IPS-18c (cell line): ENCODE data around the gene BABAM1.

Source experiments
- H3K4me3 ChIP-seq: 2 replicates; pipeline ENCODE4 v1.7.0; 2013; ENCODE audit warnings: low read depth, mild to moderate bottlenecking, low read length, moderate library complexity; ENCODE audit not compliant: insufficient read depth
- H3K9me3 ChIP-seq: one replicate; pipeline ENCODE4 v1.6.1; 2013; ENCODE audit warnings: mild to moderate bottlenecking, low read length, moderate library complexity; ENCODE audit not compliant: control insufficient read depth, insufficient read depth

BABAM1 gene

DNA sequence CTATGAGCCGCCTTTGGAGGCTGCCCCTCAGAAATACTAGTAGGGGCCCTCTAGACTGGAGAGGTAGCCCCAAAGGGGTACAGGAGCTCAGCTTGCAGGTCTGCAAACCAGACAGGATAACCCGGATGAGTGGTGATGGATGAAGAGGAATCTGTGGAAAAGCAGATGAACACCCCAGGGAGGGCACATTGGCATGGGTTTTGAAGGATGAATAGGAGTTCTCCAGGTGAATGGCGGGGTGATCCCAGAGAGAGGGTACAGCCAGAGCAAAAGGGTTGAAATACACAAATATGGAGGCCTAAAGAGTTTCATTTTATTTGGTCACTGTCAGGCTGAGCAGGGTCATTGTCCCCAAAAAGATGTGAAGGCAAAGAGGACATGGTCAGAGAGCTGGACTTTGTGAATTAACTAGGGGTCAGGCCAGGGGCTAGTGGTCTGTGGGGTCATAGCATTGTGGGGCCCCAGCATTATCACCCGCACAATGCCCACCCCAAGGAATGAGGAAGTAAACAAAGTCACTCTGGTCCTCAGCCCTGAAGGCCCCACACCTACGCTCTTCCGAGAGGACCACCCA lies 26.3 kb upstream of the BABAM1 start:
- Histone ChIP-seq H3K4me3 (no peak overlapping the region), H3K9me3 (no peaks in the 10 kb centered on the region)

DNA sequence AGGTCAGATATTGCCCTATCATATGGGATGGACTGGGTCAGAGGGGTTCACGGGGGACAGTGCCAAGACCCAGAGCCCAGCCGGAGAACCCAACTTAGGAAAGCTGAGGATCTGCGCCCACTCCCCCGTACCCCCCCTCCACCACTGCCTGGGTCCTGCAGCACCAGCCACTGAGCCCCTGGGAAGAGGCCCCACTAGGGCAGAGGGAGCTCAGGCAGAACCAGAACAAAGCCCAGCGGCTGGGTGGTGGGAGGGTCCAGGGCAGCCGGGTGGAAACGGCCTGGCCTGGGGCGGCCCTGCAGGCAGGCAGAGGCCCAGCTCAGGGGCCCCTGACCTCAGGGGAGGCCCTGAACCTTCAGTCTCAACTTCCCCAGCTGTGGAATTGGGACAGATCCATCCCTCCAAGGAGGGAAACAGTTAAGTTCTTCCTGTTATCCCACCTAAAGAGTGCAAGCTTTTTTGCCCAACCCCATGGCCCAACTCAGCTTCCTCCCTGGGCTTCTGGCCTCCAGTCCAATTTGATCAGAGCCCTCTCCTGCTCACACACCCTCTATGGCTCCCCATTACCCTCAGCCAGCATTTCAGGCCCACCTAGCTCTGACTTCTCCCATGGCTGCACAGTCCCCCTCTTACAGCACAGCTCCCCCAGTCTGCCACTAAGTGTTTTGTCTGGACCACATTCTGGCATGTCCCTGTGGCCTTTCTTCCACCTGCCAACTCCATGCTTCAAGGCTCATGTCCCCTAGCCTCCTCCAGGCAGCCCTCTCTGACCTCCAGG lies 24.6 kb upstream of the BABAM1 start:
- Histone ChIP-seq H3K4me3 (no peak overlapping the region), H3K9me3 (no peaks in the 10 kb centered on the region)

DNA sequence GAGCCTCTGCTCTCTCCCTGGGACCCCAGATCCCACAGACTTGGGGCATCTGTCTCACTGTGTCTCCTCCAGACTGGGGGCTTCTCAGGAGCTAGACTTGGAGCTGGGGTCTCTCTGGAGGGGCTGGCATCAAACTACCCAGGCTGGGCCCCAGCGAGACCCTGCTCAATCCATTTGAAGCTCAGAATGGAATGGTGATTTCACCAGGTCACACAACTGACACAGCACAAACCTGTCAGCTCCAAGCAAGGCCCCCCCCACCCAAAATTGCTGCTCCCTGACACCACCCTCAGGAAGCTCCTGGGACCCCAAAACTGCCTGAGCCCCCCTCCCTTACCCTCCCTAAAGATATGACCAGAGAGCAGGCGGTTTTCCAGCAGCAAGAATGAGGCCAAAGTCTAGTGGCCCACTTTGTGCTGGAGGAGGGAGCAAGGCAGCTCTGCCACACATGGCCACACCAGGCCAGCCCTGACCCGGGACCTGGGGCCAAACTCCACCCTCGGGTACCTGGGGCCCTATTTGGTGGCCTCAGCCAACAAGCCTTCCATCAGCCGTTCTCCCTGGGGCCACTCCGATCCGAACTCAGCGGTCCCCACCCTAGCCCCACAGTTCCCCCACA lies 23.9 kb upstream of the BABAM1 start:
- peak overlapping the region; percentile 74 for H3K4me3 ChIP-seq
- no peaks in the 10 kb centered on the region for H3K9me3 ChIP-seq

DNA sequence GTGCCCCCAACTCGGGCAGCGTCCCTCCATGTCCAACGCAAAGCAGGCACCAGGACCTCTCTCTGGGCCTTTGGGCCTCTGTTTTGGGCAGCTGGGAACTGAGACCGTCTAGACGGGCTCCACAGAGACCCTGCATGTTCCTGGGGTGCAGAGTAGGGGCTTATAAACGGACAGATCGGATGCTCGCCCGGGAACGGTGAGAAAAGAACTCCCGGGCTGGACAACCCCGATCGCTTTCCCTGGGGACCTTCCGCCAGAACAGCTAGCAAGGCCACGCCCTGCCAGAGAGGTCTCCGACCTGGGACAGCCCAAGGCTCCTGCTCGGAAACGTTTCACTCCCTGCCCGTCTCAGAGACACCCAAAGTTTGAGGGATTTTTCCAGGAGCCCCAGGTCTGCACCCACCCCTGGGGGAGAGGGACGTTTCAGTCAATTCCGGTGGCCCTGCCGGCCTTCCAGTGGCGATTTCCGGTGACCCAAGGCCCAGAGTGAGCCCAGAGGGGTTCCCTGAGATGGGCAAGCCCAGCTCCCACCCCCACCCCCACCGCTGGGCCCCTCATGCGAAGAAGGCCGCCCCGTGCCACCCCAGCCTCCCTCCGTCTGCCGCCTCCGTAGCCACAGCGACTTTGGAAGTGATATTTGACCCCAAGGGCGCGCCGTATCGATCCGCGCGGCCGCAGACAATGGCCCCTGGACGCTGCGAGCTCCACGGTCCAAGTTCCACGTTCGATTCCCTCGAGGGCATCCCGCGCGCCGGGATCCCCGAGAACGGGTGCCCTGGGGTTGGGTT lies 23.2 kb upstream of the BABAM1 start:
- peak overlapping the region; percentile 74 for H3K4me3 ChIP-seq
- no peaks in the 10 kb centered on the region for H3K9me3 ChIP-seq

DNA sequence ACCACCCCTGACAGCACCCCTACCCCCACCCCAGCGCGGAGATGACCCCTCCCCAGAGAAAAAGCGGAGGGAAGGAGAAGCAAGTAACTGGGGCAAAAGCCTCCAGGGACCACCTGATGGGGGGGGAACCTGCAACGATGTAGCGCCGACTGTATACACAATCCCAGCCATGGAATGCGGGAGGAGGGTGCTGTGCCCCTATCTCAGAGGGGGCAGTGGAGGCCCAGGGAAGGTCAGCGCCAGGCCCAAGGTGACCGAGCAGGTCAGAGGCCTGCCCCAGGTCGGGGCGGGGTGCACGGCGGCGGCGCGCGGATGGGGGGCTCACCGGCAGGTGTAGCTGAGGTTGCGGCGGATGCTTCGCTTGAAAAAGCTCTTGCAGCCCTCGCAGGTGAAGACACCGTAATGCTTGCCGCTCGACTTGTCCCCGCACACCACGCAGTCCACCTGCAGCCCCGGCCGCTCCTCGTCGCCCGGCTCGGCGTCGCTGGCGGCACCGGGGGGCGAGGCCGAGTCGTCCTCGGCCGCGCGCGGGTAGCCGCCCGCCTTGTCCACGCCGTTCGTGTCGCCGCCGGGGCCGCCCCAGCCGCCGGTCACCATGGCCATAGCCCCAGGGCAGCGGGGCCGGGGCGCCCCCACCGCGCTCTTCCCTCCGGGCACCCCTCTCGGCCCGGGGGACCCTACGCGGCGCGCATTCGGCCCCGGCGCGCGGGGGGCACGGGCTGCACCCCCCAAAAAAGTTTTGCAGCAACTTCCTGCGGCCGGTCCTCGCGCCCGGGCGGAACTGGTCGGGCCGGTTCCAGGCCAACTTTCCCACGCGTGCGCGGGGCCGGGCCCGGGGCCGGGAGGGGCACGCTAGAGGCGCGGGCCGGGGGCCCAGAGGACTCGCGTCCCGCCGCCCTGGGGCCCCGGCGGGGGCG lies 22.4 kb upstream of the BABAM1 start:
- no peaks in the 10 kb centered on the region for H3K9me3 ChIP-seq
- peak overlapping the region; percentile 74 for H3K4me3 ChIP-seq

DNA sequence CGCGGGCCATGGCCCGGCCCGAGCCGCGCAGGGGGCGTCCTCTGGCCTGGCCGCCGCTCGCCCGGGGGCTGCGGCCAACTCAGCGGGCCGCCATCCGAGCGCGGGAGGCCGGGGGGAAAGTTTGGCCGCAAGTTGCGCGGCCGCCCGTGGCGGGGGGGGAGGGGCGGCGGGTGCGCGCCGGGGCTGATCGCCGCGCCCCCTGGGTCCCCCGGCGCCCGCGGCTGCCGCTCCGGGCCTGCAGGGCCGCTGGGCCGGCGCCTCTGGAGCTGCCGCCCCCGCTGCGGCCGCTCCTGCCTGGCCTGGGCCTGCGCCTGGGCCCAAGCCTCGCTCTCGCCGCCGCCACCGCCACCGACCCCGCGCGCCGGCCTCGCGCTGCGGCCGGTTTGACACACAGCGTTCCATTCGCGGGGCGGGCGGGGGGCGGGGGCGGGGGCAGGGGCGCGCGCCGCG lies 21.7 kb upstream of the BABAM1 start, which contains the start of gene NR2F6:
Gene NR2F6, minus strand, starts transcription at position 385 of the 450 bp plus-strand sequence. CDS start 699 bp downstream, outside the sequence.
- no peaks in the 10 kb centered on the region for H3K9me3 ChIP-seq
- H3K4me3 ChIP-seq, result peak within 1 kb of the TSS; percentile 74

DNA sequence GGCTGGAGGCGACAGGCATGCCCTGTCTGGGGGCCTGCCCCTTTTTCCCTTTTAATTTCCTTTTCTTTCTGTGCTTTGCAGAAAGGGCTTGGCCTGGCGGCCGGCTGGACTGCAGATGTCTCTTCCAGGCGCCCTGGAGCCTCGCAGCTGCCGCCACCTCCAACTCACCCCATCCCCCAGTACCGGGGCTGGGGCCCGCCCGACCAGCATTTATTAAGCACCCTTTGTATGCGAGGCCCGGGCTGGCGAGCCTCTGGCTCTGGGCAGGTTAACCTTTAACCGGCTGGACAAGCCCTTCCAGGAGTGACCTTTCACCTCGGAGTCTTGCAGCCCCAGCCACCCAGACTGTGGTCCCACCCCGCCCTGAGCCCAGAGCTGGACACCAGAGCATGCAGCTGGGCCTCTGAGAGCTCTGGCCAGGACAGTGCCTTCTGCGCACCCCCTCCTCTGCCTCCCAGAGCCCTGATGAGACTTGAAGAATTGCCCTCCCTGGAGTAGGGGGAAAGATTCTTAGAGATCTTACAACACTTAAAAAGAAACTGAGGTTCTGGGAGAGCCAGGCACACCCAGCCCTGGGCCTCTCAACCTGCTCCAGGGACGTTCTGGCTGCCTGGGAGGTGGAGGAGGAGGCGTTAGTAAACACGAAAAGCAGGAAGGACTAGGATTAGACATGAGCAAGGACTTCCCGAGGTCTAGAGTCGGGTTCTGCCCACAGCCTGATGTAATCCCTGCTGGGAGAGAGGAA lies 20.4 kb upstream of the BABAM1 start:
- peak overlapping the region; percentile 63 for H3K4me3 ChIP-seq
- H3K9me3 ChIP-seq, result no peaks in the 10 kb centered on the region

DNA sequence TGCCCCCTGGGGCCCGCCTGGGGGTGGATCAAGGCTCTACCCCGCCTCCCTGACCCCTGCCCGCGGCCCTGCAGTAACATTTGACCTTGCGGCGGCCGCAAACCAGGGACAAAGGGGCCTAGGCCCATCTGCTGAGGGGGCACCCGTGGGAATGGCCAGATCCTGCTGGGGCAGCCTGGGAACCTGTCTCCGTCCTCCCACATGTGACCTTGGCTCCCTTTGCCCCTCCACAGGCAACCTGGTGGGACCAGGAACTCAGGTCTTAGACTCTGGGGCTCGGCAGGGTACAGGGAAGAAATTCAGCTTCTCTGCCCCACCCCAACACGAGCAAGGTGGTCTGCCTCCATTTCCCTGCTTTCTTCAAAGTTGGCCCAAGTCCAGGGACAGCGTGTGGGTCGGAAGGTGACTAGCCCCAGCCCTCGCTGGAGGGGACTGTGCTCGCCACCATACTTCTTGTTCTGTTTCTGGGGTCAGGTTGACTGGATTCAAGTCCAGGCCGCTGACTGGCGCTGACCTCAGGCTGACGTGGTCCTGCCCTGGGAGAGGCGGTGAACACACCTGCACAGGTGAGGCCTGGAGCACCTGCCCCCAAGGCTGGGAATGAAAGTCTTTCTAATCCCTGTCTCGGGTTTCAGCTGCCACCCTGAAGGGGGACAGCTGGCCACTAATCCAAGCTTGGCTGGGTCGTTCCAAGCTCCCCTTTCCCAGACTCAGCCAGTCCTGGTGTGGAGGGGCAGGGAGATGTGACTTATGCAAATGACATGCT lies 19.0 kb upstream of the BABAM1 start:
- H3K4me3 ChIP-seq, result no peak overlapping the region

DNA sequence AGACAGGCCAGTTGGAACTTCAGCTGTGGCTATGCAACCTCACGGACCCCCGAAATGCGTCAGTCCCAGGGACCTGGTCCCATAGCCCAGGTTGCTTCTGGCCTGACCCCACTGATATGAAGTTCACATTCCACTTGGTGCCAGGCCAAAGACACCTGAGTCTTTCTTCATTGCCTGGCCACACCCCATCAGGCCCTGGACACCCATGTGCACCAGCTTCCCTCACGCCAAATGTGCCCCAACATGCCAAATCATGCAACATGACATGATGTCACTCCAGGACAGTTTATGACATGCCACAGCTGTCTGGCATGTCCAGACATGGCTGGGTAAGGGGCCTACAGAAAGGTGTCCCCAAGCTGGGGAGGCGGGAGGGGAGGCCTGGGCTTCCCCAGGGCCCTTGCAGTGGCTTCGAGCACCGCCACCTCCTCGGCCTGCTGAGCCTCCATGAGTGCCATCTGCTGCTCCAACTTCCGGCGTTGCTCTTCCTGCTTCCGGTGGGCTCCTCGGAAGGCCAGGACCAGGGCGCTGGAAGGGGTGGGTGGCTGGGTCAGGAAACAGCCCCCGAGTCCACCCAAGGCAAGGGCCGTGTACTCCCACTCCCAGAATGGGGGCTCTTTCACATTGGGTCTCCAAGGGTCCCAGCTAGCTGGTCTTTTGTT lies 17.2 kb upstream of the BABAM1 start:
- no peak overlapping the region for H3K4me3 ChIP-seq
- H3K9me3 ChIP-seq, result no peaks in the 10 kb centered on the region

More for the DNA sequence above, 19.0 kb upstream of the BABAM1 start:
- no peaks in the 10 kb centered on the region for H3K9me3 ChIP-seq

DNA sequence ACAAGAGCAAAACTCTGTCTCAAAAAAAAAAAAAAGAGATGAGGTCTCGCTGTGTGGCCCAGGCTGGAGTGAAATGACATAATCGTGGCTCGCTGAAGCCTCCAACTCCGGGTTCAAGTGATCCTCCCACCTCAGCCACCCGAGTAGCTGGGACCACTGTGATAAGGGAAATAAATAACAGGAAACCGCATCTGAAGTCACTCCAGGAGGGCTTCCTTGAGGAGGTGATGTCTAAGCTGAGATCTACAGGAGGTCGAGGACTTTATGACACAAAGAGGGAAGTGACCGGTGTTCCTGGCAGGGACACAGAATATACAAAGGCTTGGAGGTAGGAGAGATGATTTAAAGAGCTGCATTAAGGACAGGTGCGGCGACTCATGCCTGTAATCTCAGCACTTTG lies 12.6 kb upstream of the BABAM1 start:
- no peak overlapping the region for H3K4me3 ChIP-seq
- H3K9me3 ChIP-seq, result peaks cover 5% of the 10 kb centered on the region

DNA sequence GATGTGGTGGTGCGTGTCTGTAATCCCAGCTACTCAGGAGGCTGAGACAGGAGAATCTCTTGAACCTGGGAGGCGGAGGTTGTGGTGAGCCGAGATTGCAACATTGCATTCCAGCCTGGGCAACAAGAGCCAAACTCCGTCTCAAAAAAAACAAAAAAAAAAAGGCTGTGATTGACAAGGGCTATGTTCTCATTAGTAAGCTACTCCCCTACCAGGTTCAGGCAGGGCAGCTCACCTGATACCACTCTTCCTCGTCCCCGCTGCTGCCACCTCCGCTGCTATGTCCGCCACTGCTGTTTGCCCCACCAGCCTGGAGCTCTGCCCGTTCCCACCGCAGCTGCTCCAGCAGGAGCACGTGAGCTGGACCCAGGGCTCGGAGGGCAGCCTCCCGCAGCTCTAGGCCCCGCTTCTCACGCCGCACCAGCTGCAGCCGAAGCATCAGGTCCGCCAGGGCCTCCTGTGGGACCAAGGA lies 12.1 kb upstream of the BABAM1 start:
- H3K4me3 ChIP-seq, result no peak overlapping the region
- H3K9me3 ChIP-seq, result peaks cover 7% of the 10 kb centered on the region

DNA sequence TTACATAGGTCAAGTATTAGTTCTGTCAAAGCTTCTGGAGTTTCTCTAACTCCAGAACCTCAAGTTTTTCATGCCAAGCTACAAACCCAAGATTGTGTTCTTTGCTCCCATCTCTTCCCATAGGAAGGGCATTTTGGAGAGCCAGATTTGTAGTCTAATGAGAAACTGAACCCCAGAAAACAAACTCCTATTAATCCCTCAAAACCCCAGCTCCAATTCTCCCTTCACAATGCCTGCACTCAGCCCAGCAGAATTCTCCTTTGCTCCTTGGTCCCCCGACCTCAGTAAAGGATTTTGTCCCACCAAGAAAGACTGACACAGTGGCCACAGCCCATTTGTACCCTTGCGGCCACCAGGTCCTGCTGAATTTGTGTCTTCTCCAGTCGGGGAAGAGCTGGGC lies 11.1 kb upstream of the BABAM1 start:
- Histone ChIP-seq H3K9me3 (peaks cover 9% of the 10 kb centered on the region), H3K4me3 (no peak overlapping the region)

DNA sequence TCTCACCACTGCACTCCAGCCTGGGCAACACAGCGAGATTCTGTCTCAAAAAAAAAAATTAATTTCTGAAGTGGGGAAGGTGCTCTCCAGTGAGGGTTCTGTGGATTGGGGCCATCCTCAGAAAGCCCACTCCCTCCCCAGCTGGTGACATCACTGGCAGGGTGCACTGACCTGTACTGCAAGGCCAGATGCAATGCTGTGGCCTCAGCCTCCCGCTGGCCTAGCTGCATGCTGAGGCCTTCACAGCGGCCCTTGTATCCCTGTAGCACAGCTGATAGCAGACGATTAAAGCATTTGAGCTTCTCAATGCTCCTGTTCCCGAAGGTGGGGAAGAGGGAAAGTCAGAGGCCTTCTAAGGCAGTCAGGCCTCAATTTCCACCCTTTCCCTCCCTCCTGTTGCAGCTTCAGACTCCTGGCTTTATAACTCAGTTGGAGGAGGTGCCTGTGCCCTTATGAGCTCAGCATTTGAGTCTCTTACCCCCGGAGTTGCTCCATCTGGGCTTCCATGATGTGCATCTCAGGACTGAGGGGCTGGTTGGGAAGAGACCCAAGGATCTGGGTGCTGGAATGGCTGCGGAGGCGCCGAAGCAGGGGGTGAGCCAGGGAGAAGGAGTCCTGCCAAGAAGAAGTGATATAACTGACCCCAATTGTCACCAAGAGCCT lies 8.0 kb upstream of the BABAM1 start:
- Histone ChIP-seq H3K4me3 (peak overlapping the region; percentile 15; the same call in 1 of the 2 replicates), H3K9me3 (peaks cover 9% of the 10 kb centered on the region)

DNA sequence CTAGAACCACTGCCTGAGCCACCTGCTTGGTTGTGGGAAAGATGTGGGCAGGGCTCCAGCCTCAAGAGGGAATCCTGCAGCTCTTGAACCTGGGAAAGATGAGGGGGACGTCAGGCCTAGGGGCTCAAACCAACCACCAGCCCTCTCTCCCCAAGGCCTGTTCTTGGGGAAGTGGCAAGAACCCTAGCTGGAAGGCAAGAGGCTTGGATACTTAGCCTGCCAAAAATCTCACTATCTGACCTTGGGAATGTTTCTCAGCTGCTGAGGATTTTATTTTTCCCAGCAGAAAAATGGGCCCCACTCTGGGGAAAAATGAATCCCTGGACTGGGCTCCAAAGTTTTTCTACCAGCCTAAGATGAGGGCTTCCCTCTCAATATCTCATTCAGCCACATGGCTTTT lies 7.3 kb upstream of the BABAM1 start:
- Histone ChIP-seq H3K4me3 (no peak overlapping the region), H3K9me3 (peaks cover 9% of the 10 kb centered on the region)
